MV-4-11 (cell line): ENCODE results near the gene RTEL1.
A peak's percentile ranks its signal among the peaks of the same experiment; 100 is the strongest.

ENCODE experiments used
- DNase-seq: peaks from one replicate; lab custom pipeline; 2025; lab: John Stamatoyannopoulos, UW

The RTEL1 gene

GRCh38 chr20:63690003-63690897 is 32.1 kb downstream of the RTEL1 start:
- no peak for DNase-seq

GRCh38 chr20:63690898-63691710 is 33.0 kb downstream of the RTEL1 start:
- no peak for DNase-seq

- no peak for DNase-seq
Measured at GRCh38 chr20:63691711-63692435, 33.8 kb downstream of the RTEL1 start.

GRCh38 chr20:63692436-63693082 is 34.4 kb downstream of the RTEL1 start:
- DNase-seq = no peak

GRCh38 chr20:63693083-63693732 is 35.1 kb downstream of the RTEL1 start:
- DNase-seq = no peak

- no peak for DNase-seq
Measured at GRCh38 chr20:63693733-63694583, 35.8 kb downstream of the RTEL1 start.

GRCh38 chr20:63694584-63695423 is 36.7 kb downstream of the RTEL1 start:
- DNase-seq = no peak

GRCh38 chr20:63695424-63696305 is 37.6 kb downstream of the RTEL1 start:
- no peak for DNase-seq

- DNase-seq = peak; percentile 29
Measured at GRCh38 chr20:63696306-63696627, 38.2 kb downstream of the RTEL1 start.

- no peak for DNase-seq
Measured at GRCh38 chr20:63696628-63697356, 38.7 kb downstream of the RTEL1 start, which contains the start of gene TNFRSF6B. TSS of gene TNFRSF6B (plus strand) at chr20:63696652. CDS start at chr20:63696768, 116 bp downstream.

- DNase-seq = no peak
Measured at GRCh38 chr20:63697357-63697867, 39.3 kb downstream of the RTEL1 start.

- DNase-seq = no peak
Measured at GRCh38 chr20:63697868-63698545, 39.9 kb downstream of the RTEL1 start.

- no peak for DNase-seq
Measured at GRCh38 chr20:63698739-63699465, 40.8 kb downstream of the RTEL1 start.

GRCh38 chr20:63699466-63700198 is 41.5 kb downstream of the RTEL1 start:
- no peak for DNase-seq
